SK-N-SH (cell line): ENCODE data around the gene EEF2K. TPM values are rescaled to one million over a fixed set of nuclear protein-coding genes. Genes with fewer than 3 reads are reported as not detected.
A peak's percentile ranks its signal among the peaks of the same experiment; 100 is the strongest.

ENCODE experiments used
- CTCF ChIA-PET: fragments of 300-600, 350-600 bp; formaldehyde crosslinking; extraction: SDS; loops from one replicate; lab custom pipeline; 2021; lab: Yijun Ruan, JAX
- POLR2A ChIA-PET: fragments of 350-600 bp; sonication (Branson Sonifier 250); formaldehyde crosslinking; extraction: SDS; loops from one replicate; lab custom pipeline; 2020; ENCODE audit warnings: antibody characterized with exemption, inconsistent platforms; lab: Yijun Ruan, JAX
- DNase-seq: peaks from one replicate; pipeline ENCODE4 v3.0.0; 2012
- H2AFZ ChIP-seq: fragments of 200-600 bp; sonication (generic); 2 replicates; pipeline ENCODE4 v1.8.1; 2016; ENCODE audit warnings: antibody characterized with exemption, mild to moderate bottlenecking, low read depth
- H3F3A ChIP-seq: fragments of 200-600 bp; sonication (generic); replicated peaks from 2 replicates; pipeline ENCODE3; 2016; ENCODE audit warnings: antibody characterized with exemption, mild to moderate bottlenecking; ENCODE audit not compliant: insufficient read depth
- H3K27ac ChIP-seq, 2 experiments: fragments of 200-500 bp in 1 of 2; fragments of 200-600 bp in 1 of 2; sonication (Bioruptor generic) in 1 of 2; sonication (generic), shearing (Covaris generic) in 1 of 2; 2 replicates each; pipeline versions ENCODE4 v1.5.1 to v1.6.1; 2014 to 2016; ENCODE audit warnings: low read depth in 2 of 2, inconsistent platforms in 1 of 2, low read length in 1 of 2, mild to moderate bottlenecking in 1 of 2, mixed read lengths in 1 of 2
- H3K27me3 ChIP-seq: fragments of 200-600 bp; sonication (generic), shearing (Covaris generic); 2 replicates; pipeline ENCODE4 v1.6.1; 2016; ENCODE audit warnings: mixed run types; ENCODE audit not compliant: insufficient read depth
- H3K36me3 ChIP-seq, 2 experiments: fragments of 200-500 bp in 1 of 2; fragments of 200-600 bp in 1 of 2; sonication (Bioruptor generic) in 1 of 2; sonication (generic) in 1 of 2; replicated peaks in 1 of 2; 2 replicates each; pipeline versions ENCODE3 to v1.5.1; 2014 to 2016; ENCODE audit warnings: low read length in 1 of 2, mild to moderate bottlenecking in 1 of 2; ENCODE audit not compliant: insufficient read depth in 2 of 2, control insufficient read depth in 1 of 2
- H3K4me1 ChIP-seq, 2 experiments: fragments of 200-500 bp in 1 of 2; fragments of 200-600 bp in 1 of 2; sonication (Bioruptor generic) in 1 of 2; sonication (generic), shearing (Covaris generic) in 1 of 2; 2 replicates each; pipeline versions ENCODE4 v1.5.1 to v1.6.1; 2014 to 2016; ENCODE audit warnings: low read depth in 1 of 2, low read length in 1 of 2, mixed run types in 1 of 2; ENCODE audit not compliant: insufficient read depth in 2 of 2, control insufficient read depth in 1 of 2
- H3K4me2 ChIP-seq: fragments of 200-600 bp; sonication (generic), shearing (Covaris generic); 2 replicates; pipeline ENCODE4 v1.6.1; 2017; ENCODE audit warnings: mixed run types
- H3K4me3 ChIP-seq, 2 experiments: fragments of 200-500 bp in 1 of 2; fragments of 200-600 bp in 1 of 2; sonication (Bioruptor generic) in 1 of 2; sonication (generic), shearing (Covaris generic) in 1 of 2; 2 replicates each; pipeline versions ENCODE4 v1.5.1 to v1.8.1; 2014 to 2016; ENCODE audit warnings: low read depth in 2 of 2, inconsistent platforms in 1 of 2, low read length in 1 of 2, mild to moderate bottlenecking in 1 of 2, mixed read lengths in 1 of 2, moderate library complexity in 1 of 2
- H3K79me2 ChIP-seq: fragments of 200-600 bp; sonication (generic); 2 replicates; pipeline ENCODE4 v1.8.1; 2017; ENCODE audit warnings: mild to moderate bottlenecking; ENCODE audit not compliant: insufficient read depth
- H3K9ac ChIP-seq: fragments of 200-600 bp; sonication (generic); 2 replicates; pipeline ENCODE4 v1.6.1; 2017; ENCODE audit warnings: mixed run types
- H3K9me2 ChIP-seq: fragments of 200-600 bp; sonication (generic); 2 replicates; pipeline ENCODE4 v1.6.1; 2017; ENCODE audit warnings: mixed run types
- H3K9me3 ChIP-seq: fragments of 200-600 bp; sonication (generic); 2 replicates; pipeline ENCODE4 v1.6.1; 2017; ENCODE audit warnings: mixed run types, mild to moderate bottlenecking, moderate library complexity
- H4K20me1 ChIP-seq: fragments of 200-600 bp; sonication (generic); 2 replicates; pipeline ENCODE4 v1.6.1; 2017; ENCODE audit warnings: mild to moderate bottlenecking, mixed run types; ENCODE audit not compliant: insufficient read depth
- CHD2 ChIP-seq: fragments of 150-350 bp; IDR thresholded peaks from 2 replicates; pipeline ENCODE4 v1.6.1; 2018; ENCODE audit warnings: low read length; ENCODE audit not compliant: partially characterized antibody
- FOSL2 ChIP-seq: IDR thresholded peaks from 2 replicates; pipeline ENCODE4 v1.4.0; 2012; ENCODE audit warnings: low read depth, mild to moderate bottlenecking, moderate library complexity, borderline replicate concordance
- FOXJ3 ChIP-seq: sonication (generic); formaldehyde crosslinking; IDR thresholded peaks from 2 replicates; pipeline ENCODE4 v1.5.1; 2020; ENCODE audit warnings: mild to moderate bottlenecking, missing genetic modification reagents
- FOXM1 ChIP-seq: IDR thresholded peaks from 2 replicates; pipeline ENCODE4 v1.4.0; 2012; ENCODE audit warnings: low read depth, mild to moderate bottlenecking
- GABPA ChIP-seq: IDR thresholded peaks from 2 replicates; pipeline ENCODE4 v1.4.0; 2012; ENCODE audit warnings: low read depth, mild to moderate bottlenecking
- GATA2 ChIP-seq: sonication (generic); formaldehyde crosslinking; IDR thresholded peaks from 2 replicates; pipeline ENCODE4 v1.5.0; 2020; ENCODE audit warnings: mild to moderate bottlenecking, missing genetic modification reagents
- MEF2A ChIP-seq: IDR thresholded peaks from 2 replicates; pipeline ENCODE4 v1.4.0; 2012; ENCODE audit warnings: low read depth, borderline replicate concordance
- MXI1 ChIP-seq: IDR thresholded peaks from 2 replicates; pipeline ENCODE4 v1.6.1; 2012; ENCODE audit warnings: mild to moderate bottlenecking, low read depth, low read length, improper control_type of control experiment
- NFIC ChIP-seq: IDR thresholded peaks from 2 replicates; pipeline ENCODE4 v1.4.0; 2012; ENCODE audit warnings: borderline replicate concordance
- RAD21 ChIP-seq: IDR thresholded peaks from 2 replicates; pipeline ENCODE4 v1.6.1; 2012; ENCODE audit warnings: mild to moderate bottlenecking, low read length
- RFX5 ChIP-seq: IDR thresholded peaks from 2 replicates; pipeline ENCODE4 v1.6.1; 2012; ENCODE audit warnings: mild to moderate bottlenecking, improper control_type of control experiment, low read length
- SIN3A ChIP-seq: IDR thresholded peaks from 2 replicates; pipeline ENCODE4 v1.6.1; 2012; ENCODE audit warnings: low read depth, mild to moderate bottlenecking, low read length, moderate library complexity, borderline replicate concordance
- TAF1 ChIP-seq: IDR thresholded peaks from 2 replicates; pipeline ENCODE4 v1.6.1; 2012; ENCODE audit warnings: low read depth, mild to moderate bottlenecking, low read length, moderate library complexity, borderline replicate concordance
- TEAD4 ChIP-seq: IDR thresholded peaks from 2 replicates; pipeline ENCODE4 v1.4.0; 2012; ENCODE audit warnings: mild to moderate bottlenecking, borderline replicate concordance; ENCODE audit not compliant: insufficient read depth
- WGBS: methylation state at CpG from one replicate; pipeline ENCODE4 v1.1.6; 2017; ENCODE audit warnings: low lambda C conversion rate; 5-methylcytosine and 5-hydroxymethylcytosine counted together
- polyA plus RNA-seq, 3 experiments: library from polyadenylated mRNA; depleted of rRNA; stranded (reverse); fragments of >200 nt; gene quantifications; 2 replicates each; pipeline ENCODE4 v1.2.3, GENCODE V29; 2012
- TF ChIP-seq, protein P1 (sequence below): fragments of 150-350 bp; IDR thresholded peaks from 2 replicates; pipeline ENCODE4 v1.6.1; 2017; ENCODE audit warnings: antibody characterized with exemption, low read length, low read depth, borderline replicate concordance
- TF ChIP-seq, protein P2 (sequence below): IDR thresholded peaks from 2 replicates; pipeline ENCODE4 v1.4.0; 2012; ENCODE audit warnings: low read depth
- TF ChIP-seq, protein P3 (sequence below): fragments of 200-600 bp; sonication (generic); IDR thresholded peaks from 2 replicates; pipeline ENCODE4 v1.6.1; 2017; ENCODE audit warnings: antibody characterized with exemption, mild to moderate bottlenecking, moderate library complexity
- TF ChIP-seq, protein P4 (sequence below): IDR thresholded peaks from 2 replicates; pipeline ENCODE4 v1.4.0; 2012; ENCODE audit warnings: low read depth, borderline replicate concordance

The EEF2K gene
- polyA plus RNA-seq, 1 of the 3 experiments (the other 2 are of a cell fraction): 8.0 TPM

DNA sequence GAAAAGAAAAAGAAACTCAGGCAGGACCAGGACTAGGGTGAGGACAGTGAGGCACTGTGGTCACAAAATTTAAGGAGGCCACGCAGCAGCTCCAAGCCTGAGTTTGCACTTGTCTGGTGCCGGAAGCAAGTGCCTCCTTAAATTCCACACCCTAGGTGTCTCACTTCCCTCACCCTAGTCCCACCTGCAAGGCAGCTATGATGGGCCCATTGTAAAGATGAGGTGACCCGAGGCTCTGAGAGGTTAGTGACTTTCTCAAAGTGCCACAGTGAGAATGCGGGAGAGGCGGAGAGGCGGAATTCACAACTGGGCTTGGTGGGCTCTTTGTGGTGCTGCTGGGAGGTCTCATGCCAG lies 21.5 kb upstream of the EEF2K start:
- Histone ChIP-seq H3F3A (peaks cover 6% of the 10 kb centered on the region), H3K36me3 (no peaks in the 10 kb centered on the region), H3K27me3 (no peaks in the 10 kb centered on the region), H4K20me1 (no peaks in the 10 kb centered on the region), H3K4me3 (no peak overlapping the region), H3K9me2 (no peaks in the 10 kb centered on the region), H3K79me2 (no peaks in the 10 kb centered on the region), H3K4me2 (no peak overlapping the region), H3K4me1 (peaks cover 3 to 11% of the 10 kb centered on the region in 2 experiments; a peak in 1 of 4 replicates), H3K9ac (no peak overlapping the region), H3K27ac (no peak overlapping the region), H3K9me3 (no peaks in the 10 kb centered on the region), H2AFZ (no peak overlapping the region)
- no peak for DNase-seq
- POLR2A ChIA-PET: interaction anchor here (0.6 kb wide), 1 partner anchor 115 kb away, joined by 3 read pairs; no protein-coding TSS in a partner anchor
- CTCF ChIA-PET: interaction anchor here (1.3 to 2.1 kb wide), 2 partner anchors 71 to 107 kb away, joined by 3 to 6 read pairs; no protein-coding TSS in a partner anchor
- TF ChIP-seq RAD21 (no peak), TAF1 (no peak), CHD2 (no peak), RFX5 (no peak), GATA2 (CRISPR knock-in tag) (no peak), MEF2A (no peak), NFIC (no peak), FOXJ3 (CRISPR knock-in tag) (no peak)
- TF ChIP-seq, protein P1, sequence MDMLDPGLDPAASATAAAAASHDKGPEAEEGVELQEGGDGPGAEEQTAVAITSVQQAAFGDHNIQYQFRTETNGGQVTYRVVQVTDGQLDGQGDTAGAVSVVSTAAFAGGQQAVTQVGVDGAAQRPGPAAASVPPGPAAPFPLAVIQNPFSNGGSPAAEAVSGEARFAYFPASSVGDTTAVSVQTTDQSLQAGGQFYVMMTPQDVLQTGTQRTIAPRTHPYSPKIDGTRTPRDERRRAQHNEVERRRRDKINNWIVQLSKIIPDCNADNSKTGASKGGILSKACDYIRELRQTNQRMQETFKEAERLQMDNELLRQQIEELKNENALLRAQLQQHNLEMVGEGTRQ: no peak
- TF ChIP-seq, protein P2, sequence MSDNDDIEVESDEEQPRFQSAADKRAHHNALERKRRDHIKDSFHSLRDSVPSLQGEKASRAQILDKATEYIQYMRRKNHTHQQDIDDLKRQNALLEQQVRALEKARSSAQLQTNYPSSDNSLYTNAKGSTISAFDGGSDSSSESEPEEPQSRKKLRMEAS: no peak
- WGBS: 82% methylated on average over 6 of the region's 6 CpGs

DNA sequence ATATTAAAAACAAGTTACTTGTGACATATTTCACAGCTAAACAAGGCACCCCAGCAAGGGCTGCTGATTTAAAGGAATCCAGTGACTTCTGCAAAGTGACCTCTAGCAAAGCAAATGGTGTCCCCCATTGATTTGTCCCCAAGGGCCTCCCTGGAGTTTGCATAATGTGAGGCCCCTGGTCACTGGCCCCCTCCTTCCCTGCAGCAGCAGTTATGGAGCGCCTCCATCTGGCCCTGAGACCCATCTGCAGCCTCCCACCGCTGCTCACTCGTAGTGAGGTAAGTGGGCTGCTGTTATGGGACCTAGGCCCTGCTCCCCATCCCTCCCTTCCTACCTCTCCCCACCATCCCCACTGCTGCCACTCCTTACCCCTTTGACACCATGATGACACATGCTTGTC lies 19.6 kb upstream of the EEF2K start:
- H3F3A ChIP-seq: peaks cover 6% of the 10 kb centered on the region
- TF ChIP-seq RAD21 (peak; percentile 32), TEAD4 (no peak), CHD2 (no peak), FOSL2 (no peak), MXI1 (no peak), SIN3A (no peak), GABPA (no peak), FOXM1 (no peak)
- TF ChIP-seq, protein P3, sequence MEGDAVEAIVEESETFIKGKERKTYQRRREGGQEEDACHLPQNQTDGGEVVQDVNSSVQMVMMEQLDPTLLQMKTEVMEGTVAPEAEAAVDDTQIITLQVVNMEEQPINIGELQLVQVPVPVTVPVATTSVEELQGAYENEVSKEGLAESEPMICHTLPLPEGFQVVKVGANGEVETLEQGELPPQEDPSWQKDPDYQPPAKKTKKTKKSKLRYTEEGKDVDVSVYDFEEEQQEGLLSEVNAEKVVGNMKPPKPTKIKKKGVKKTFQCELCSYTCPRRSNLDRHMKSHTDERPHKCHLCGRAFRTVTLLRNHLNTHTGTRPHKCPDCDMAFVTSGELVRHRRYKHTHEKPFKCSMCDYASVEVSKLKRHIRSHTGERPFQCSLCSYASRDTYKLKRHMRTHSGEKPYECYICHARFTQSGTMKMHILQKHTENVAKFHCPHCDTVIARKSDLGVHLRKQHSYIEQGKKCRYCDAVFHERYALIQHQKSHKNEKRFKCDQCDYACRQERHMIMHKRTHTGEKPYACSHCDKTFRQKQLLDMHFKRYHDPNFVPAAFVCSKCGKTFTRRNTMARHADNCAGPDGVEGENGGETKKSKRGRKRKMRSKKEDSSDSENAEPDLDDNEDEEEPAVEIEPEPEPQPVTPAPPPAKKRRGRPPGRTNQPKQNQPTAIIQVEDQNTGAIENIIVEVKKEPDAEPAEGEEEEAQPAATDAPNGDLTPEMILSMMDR: peak; percentile 35
- TF ChIP-seq, protein P4, sequence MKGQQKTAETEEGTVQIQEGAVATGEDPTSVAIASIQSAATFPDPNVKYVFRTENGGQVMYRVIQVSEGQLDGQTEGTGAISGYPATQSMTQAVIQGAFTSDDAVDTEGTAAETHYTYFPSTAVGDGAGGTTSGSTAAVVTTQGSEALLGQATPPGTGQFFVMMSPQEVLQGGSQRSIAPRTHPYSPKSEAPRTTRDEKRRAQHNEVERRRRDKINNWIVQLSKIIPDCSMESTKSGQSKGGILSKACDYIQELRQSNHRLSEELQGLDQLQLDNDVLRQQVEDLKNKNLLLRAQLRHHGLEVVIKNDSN: no peak
- TF ChIP-seq, all 33 proteins: peak for 2
- no peak overlapping the region for H3K4me2 ChIP-seq
- H2AFZ ChIP-seq: no peak overlapping the region
- no peaks in the 10 kb centered on the region for H3K36me3 ChIP-seq
- H3K27ac ChIP-seq: no peak overlapping the region
- no peaks in the 10 kb centered on the region for H3K79me2 ChIP-seq
- peaks cover 3 to 16% of the 10 kb centered on the region in 2 experiments; a peak in 1 of 4 replicates for H3K4me1 ChIP-seq
- POLR2A ChIA-PET: no interaction called here
- no peaks in the 10 kb centered on the region for H4K20me1 ChIP-seq
- no peak for DNase-seq
- H3K9me3 ChIP-seq: no peaks in the 10 kb centered on the region
- H3K4me3 ChIP-seq: no peak overlapping the region
- 82% methylated on average over 3 of the region's 3 CpGs for WGBS
- H3K9ac ChIP-seq: no peak overlapping the region
- CTCF ChIA-PET: interaction anchor here (0.8 to 5.2 kb wide), 5 partner anchors 39 to 502 kb away, joined by 3 to 74 read pairs (median 3); partner anchors contain the start of gene PDZD9
- H3K27me3 ChIP-seq: no peaks in the 10 kb centered on the region
- no peaks in the 10 kb centered on the region for H3K9me2 ChIP-seq
